Breast epithelium (tissue), 4 donors: Measurements from ENCODE around the gene TAGAP. TPM values are rescaled to one million over a fixed set of nuclear protein-coding genes. Genes with fewer than 3 reads are reported as not detected.
"Not testable (repeated sequence)": the region's sequence is repeated elsewhere in the genome, so short reads cannot be mapped to it uniquely, and the experiment has no call there.

Source experiments
- DNase-seq, 2 donors: peaks; one replicate each; pipeline ENCODE4 v3.0.0-alpha.2; 2019; ENCODE audit warnings: low spot score in 2 of 2
- H3K27ac ChIP-seq, 2 donors: fragments of 200-600 bp; sonication (generic) in 1 of 2; one replicate each; pipeline ENCODE4 v1.5.1; 2016 to 2019; ENCODE audit warnings: mild to moderate bottlenecking in 1 of 2
- H3K27me3 ChIP-seq, 2 donors: fragments of 200-600 bp; sonication (generic) in 1 of 2; one replicate each; pipeline versions ENCODE4 v1.5.1 to v1.6.0; 2017 to 2019; ENCODE audit warnings: control low read depth in 1 of 2, mild to moderate bottlenecking in 1 of 2
- H3K36me3 ChIP-seq: fragments of 200-600 bp; one replicate; pipeline ENCODE4 v1.5.1; 2019
- H3K4me1 ChIP-seq, 2 donors: fragments of 200-600 bp; sonication (generic); one replicate each; pipeline ENCODE4 v1.5.1; 2016 to 2019; ENCODE audit warnings: control low read depth in 1 of 2
- H3K4me3 ChIP-seq, 3 donors: fragments of 200-600 bp; sonication (generic); 1 replicate in 2 of 3; 2 replicates in 1 of 3; pipeline ENCODE4 v1.5.1; 2016 to 2019; ENCODE audit warnings: mild to moderate bottlenecking in 3 of 3, moderate library complexity in 2 of 3
- H3K9me3 ChIP-seq, 2 donors: fragments of 200-600 bp; sonication (generic) in 1 of 2; one replicate each; pipeline ENCODE4 v1.5.1; 2016 to 2019; ENCODE audit warnings: control low read depth in 1 of 2
- CTCF ChIP-seq, 3 donors: fragments of 450-650 bp; IDR thresholded peaks; one replicate each; pipeline ENCODE4 v1.5.1; 2016 to 2017; ENCODE audit warnings: antibody characterized with exemption in 3 of 3, mild to moderate bottlenecking in 3 of 3, moderate library complexity in 3 of 3
- POLR2A ChIP-seq: fragments of 450-650 bp; IDR thresholded peaks from one replicate; pipeline ENCODE4 v1.6.1; 2016; ENCODE audit warnings: antibody characterized with exemption, mild to moderate bottlenecking, moderate library complexity
- POLR2AphosphoS5 ChIP-seq, 3 donors: sonication (generic); formaldehyde crosslinking; IDR thresholded peaks; one replicate each; pipeline ENCODE4 v1.6.1; 2017; ENCODE audit warnings: antibody characterized with exemption in 3 of 3
- intact Hi-C: fragments of 100-400 bp; cut with DNase I; formaldehyde crosslinking; loops from one replicate; pipeline ENCODE4 v1.15.1; 2023; ENCODE audit warnings: low total_unique reads
- total RNA-seq, 3 donors: library from RNA; depleted of rRNA; stranded (reverse); fragments of >200 nt; gene quantifications; one replicate each; pipeline ENCODE4 v1.1.0, GENCODE V29; 2016

Gene TAGAP
- total RNA-seq, 3 donors from 2014 or later, result 2.9 to 4.2 (median 4.1) TPM

DNA sequence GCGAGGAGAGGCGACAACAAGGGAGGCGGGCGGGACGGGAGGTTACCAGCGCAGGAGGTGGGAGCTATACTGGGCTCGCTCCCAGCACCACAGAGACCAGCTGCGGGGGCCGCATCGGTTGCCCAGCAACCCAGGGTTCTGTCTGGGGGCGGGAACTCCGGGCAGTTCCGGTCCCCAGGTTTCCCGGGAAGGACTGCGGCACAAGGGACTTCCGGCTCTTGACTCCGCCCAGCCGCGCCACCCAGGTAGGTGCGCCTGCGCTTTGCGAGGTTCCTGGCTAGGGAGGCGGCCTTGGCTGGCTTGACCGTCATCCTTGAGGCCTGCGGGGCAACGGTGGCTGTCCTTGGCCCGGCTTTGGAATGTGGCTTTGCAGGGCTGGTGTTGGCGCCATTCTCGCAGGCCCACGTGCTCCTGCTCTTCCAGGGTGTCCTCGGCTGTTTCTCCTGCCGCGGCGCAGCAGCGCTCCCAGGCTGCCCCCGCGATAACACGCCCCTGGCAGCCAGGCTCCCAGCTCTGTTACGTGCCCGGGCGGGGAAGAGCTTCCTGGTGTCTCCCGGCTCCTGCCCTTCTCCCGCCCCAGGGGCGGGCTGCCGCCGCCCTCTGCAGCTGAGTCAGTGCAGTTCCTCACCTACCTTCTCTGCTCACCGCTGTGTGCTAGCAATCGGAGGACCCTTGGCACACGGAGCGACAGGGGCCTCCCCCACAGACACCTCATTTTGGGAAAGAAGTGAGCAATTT is 45.0 kb downstream of the TAGAP start, which contains the start of gene RSPH3:
Gene RSPH3 (minus strand): TSS at position 537 of the 738 bp plus-strand sequence. CDS start 652 bp downstream, outside the sequence.
- H3K4me1 ChIP-seq, result no peaks in the 10 kb centered on the region
- H3K4me3 ChIP-seq, result peak within 1 kb of the TSS; percentile 79 to 84 (median 81)
- TF ChIP-seq POLR2A, result no peak
- TF ChIP-seq POLR2AphosphoS5 (IDR thresholded peaks at IDR 0.05), result peak; percentile 49 to 65 (median 57)
- peak in 1 of 3 donors; percentile 14 for TF ChIP-seq CTCF (IDR thresholded peaks at IDR 0.05)
- H3K9me3 ChIP-seq, result no peaks in the 10 kb centered on the region
- H3K27me3 ChIP-seq, result no peaks in the 10 kb centered on the region
- peak within 1 kb of the TSS; percentile 87 to 88 for H3K27ac ChIP-seq
- intact Hi-C loops, result loop anchor here (5.0 kb wide), 1 partner anchor 622 kb away; no protein-coding TSS in a partner anchor
- no peaks in the 10 kb centered on the region for H3K36me3 ChIP-seq
- peak; percentile 96 to 97 for DNase-seq

GRCh38 chr6:158999154-158999665 is 45.6 kb downstream of the TAGAP start:
- DNase-seq, result peak; percentile 34 to 60
- Histone ChIP-seq H3K4me1 (no peaks in the 10 kb centered on the region), H3K9me3 (no peaks in the 10 kb centered on the region), H3K4me3 (peak overlapping the region; percentile 79 to 84 (median 81)), H3K27me3 (no peaks in the 10 kb centered on the region), H3K27ac (peak overlapping the region; percentile 87 to 88), H3K36me3 (no peaks in the 10 kb centered on the region)
- intact Hi-C loops, result loop anchor here (5.0 kb wide), 1 partner anchor 623 kb away; no protein-coding TSS in a partner anchor
- no peak for TF ChIP-seq POLR2A

- no peaks in the 10 kb centered on the region for H3K9me3 ChIP-seq
- DNase-seq, result no peak
- no peak overlapping the region for H3K27ac ChIP-seq
- intact Hi-C loops, result loop anchor here (5.0 kb wide), 1 partner anchor 625 kb away; no protein-coding TSS in a partner anchor
- TF ChIP-seq POLR2A (no peak), CTCF (IDR thresholded peaks at IDR 0.05) (no peak), POLR2AphosphoS5 (IDR thresholded peaks at IDR 0.05) (no peak)
- no peaks in the 10 kb centered on the region for H3K36me3 ChIP-seq
- no peaks in the 10 kb centered on the region for H3K27me3 ChIP-seq
- no peaks in the 10 kb centered on the region for H3K4me1 ChIP-seq
- no peak overlapping the region for H3K4me3 ChIP-seq
Measured at GRCh38 chr6:158996856-158997255, 47.9 kb downstream of the TAGAP start.

DNA sequence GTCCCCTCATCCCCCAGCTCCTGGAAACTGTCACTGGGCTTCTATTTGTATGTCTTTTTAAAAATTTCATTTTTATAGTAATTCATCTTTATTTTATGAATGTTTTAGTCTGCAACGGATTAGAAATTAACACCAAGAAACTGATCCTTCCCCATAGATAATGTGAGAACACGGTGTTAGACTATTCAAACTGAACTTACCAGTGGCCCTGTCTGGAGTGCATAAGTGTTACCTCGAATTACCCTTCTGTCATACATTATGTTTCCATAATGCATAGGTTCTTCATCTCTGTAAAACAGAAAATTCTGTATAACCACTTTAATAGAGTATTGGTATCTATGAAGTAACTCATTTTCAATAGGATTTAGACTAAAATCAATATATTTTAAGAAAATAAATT is 51.2 kb downstream of the TAGAP start:
- no peak for DNase-seq
- intact Hi-C loops, result no loop called here
- Histone ChIP-seq H3K36me3 (no peaks in the 10 kb centered on the region), H3K4me3 (no peak overlapping the region), H3K27me3 (no peaks in the 10 kb centered on the region), H3K27ac (no peak overlapping the region), H3K9me3 (peaks cover 0 to 5% of the 10 kb centered on the region in 2 donors), H3K4me1 (no peaks in the 10 kb centered on the region)
- TF ChIP-seq POLR2AphosphoS5 (IDR thresholded peaks at IDR 0.05) (no peak), POLR2A (no peak), CTCF (IDR thresholded peaks at IDR 0.05) (no peak)

DNA sequence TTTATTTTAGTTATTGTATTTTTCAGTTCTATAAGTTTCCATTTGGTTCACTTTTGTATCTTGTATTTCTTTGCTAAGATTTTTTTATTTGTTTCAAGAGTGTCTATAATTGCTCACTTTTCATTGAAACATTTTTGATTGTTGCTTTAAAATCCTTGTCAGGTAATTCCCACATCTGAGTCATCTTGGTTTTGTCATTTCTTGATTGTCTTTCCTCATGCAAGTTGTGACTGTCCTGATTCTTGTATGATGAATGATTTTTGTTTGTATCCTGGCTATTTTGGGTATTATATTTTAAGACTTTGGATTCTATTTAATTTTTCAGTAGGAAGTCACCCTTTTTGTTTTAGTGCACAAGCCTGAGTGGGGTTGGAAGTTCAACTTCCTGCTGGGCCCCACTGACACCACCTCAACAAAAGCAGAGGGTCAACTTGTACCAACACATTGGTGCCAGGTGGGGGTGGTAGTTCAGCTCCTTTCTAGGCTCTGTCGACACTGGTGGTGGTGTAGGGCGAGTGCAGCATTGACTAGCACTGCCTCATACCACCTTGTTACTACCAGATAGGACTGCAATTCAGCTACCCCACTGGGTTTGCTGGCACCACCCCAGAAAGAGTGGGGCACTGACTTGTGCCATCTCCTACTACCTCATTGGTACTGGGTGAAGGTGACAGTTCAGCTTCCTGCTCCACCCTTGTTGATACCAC is 53.6 kb downstream of the TAGAP start:
- TF ChIP-seq CTCF (IDR thresholded peaks at IDR 0.05), result no peak
- no peak for TF ChIP-seq POLR2A
- no peak for TF ChIP-seq POLR2AphosphoS5 (IDR thresholded peaks at IDR 0.05)
- H3K9me3 ChIP-seq, result peaks cover 0 to 5% of the 10 kb centered on the region in 2 donors
- H3K36me3 ChIP-seq, result no peaks in the 10 kb centered on the region
- H3K4me3 ChIP-seq, result no peak overlapping the region
- no peak overlapping the region for H3K27ac ChIP-seq
- DNase-seq, result no peak
- H3K27me3 ChIP-seq, result no peaks in the 10 kb centered on the region
- H3K4me1 ChIP-seq, result no peaks in the 10 kb centered on the region
- intact Hi-C loops, result no loop called here

DNA sequence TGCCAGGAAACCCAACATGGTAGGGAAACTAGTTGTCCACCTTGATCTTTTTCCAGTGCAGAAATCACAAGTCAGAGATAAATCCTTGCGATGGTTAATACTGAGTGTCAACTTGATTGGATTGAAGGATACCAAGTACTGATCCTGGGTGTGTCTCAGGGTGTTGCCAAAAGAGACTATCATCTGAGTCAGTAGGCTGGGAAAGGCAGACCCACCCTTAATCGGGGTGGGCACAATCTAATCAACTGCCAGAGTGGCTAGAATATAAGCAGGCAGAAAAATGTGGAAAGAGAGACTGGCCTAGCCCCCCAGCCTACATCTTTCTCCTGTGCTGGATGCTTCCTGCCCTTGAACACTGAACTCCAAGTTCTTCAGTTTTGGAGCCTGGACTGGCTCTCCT is 55.1 kb downstream of the TAGAP start:
- H3K4me1 ChIP-seq, H3K27ac ChIP-seq, H3K27me3 ChIP-seq, H3K36me3 ChIP-seq, H3K4me3 ChIP-seq, H3K9me3 ChIP-seq, DNase-seq: not testable (repeated sequence)
- intact Hi-C loops, result loop anchor here (10.0 kb wide), 1 partner anchor 795 kb away; no protein-coding TSS in a partner anchor
